Spleen (tissue), 7 donors: ENCODE measurements around the gene FBXL2.

Experiments used
- POLR2A ChIP-seq, 3 donors: fragments of 450-650 bp; IDR thresholded peaks; one replicate each; pipeline ENCODE4 v1.5.1; 2017; ENCODE audit warnings: antibody characterized with exemption in 3 of 3, mild to moderate bottlenecking in 1 of 3
- POLR2AphosphoS5 ChIP-seq, 3 donors: sonication (generic); formaldehyde crosslinking; IDR thresholded peaks; one replicate each; pipeline ENCODE4 v1.5.1; 2017; ENCODE audit warnings: antibody characterized with exemption in 3 of 3
- TF ChIP-seq, protein P1 (sequence below), 11 experiments: fragments of 200-600 bp in 7 of 11; fragments of 450-650 bp in 4 of 11; sonication (generic) in 4 of 11; IDR thresholded peaks in 8 of 11; conservative IDR thresholded peaks in 3 of 11; 1 replicate in 7 of 11; 2 replicates in 4 of 11; pipeline versions ENCODE4 v1.4.0 to v1.8.0; 2016 to 2021; ENCODE audit warnings: antibody characterized with exemption in 11 of 11, inconsistent platforms in 4 of 11, mild to moderate bottlenecking in 1 of 11
- donor health status: DM: no; HTN: no; CAD: no; lungs with moderate emphysema.
- donor health status: DM: no; HTN: no; CAD: no.
- donor health status: DM: no; HTN: no; CAD: no.

DNA sequence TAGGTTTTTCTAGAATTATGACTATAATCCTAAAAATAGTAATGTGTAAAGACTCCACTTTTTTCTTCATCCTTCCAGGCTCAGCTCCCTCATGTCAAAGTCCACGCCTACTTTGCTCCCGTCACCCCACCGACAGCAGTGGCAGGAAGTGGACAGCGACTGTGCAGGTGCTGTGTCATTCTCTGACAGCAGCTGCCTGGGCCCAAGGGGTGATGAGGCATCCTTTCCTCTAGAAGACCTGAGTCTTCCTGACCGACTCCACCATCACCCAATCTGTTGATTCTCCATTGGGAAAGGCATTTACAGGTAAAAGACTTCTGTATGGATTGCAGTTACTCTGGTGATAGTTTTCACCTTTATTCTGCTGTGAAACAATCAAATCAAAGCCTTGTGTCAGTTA, 108.2 kb downstream of the FBXL2 start:
- TF ChIP-seq, protein P1, sequence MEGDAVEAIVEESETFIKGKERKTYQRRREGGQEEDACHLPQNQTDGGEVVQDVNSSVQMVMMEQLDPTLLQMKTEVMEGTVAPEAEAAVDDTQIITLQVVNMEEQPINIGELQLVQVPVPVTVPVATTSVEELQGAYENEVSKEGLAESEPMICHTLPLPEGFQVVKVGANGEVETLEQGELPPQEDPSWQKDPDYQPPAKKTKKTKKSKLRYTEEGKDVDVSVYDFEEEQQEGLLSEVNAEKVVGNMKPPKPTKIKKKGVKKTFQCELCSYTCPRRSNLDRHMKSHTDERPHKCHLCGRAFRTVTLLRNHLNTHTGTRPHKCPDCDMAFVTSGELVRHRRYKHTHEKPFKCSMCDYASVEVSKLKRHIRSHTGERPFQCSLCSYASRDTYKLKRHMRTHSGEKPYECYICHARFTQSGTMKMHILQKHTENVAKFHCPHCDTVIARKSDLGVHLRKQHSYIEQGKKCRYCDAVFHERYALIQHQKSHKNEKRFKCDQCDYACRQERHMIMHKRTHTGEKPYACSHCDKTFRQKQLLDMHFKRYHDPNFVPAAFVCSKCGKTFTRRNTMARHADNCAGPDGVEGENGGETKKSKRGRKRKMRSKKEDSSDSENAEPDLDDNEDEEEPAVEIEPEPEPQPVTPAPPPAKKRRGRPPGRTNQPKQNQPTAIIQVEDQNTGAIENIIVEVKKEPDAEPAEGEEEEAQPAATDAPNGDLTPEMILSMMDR (IDR thresholded peaks at IDR 0.05 in 8 of 11, conservative IDR thresholded peaks at IDR 0.05 in 3 of 11): no peak
- TF ChIP-seq POLR2AphosphoS5 (IDR thresholded peaks at IDR 0.05): no peak
- TF ChIP-seq POLR2A (IDR thresholded peaks at IDR 0.05): no peak
